CD14-positive monocyte (primary cell): ENCODE results near the gene IL17C. TPM values are rescaled to one million over a fixed set of nuclear protein-coding genes. Genes with fewer than 3 reads are reported as not detected.

Experiments used
- DNase-seq, 3 donors: peaks; one replicate each; pipeline ENCODE4 v3.0.0-alpha.2; 2011 to 2022
- H2AFZ ChIP-seq: 2 replicates; pipeline ENCODE4 v1.6.0; 2012; ENCODE audit warnings: mild to moderate bottlenecking, low read depth, low read length, inconsistent platforms; ENCODE audit not compliant: insufficient read depth, poor library complexity, severe bottlenecking
- H3K27ac ChIP-seq, 2 donors: 1 replicate in 1 of 2; 2 replicates in 1 of 2; pipeline ENCODE4 v1.5.1; 2012 to 2013; ENCODE audit warnings: low read length in 2 of 2, control low read depth in 1 of 2, inconsistent platforms in 1 of 2, low read depth in 1 of 2, mild to moderate bottlenecking in 1 of 2
- H3K27me3 ChIP-seq, 2 donors: one replicate each; pipeline versions ENCODE4 v1.6.0 to v1.6.1; 2011 to 2013; ENCODE audit warnings: low read length in 2 of 2; ENCODE audit not compliant: control insufficient read depth in 2 of 2, insufficient read depth in 2 of 2
- H3K36me3 ChIP-seq, 2 donors: replicated peaks in 1 of 2; 1 replicate in 1 of 2; 2 replicates in 1 of 2; pipeline versions ENCODE4 v1.5.1 to v1.6.1; 2012 to 2013; ENCODE audit warnings: low read length in 2 of 2, control low read depth in 1 of 2, inconsistent platforms in 1 of 2, mild to moderate bottlenecking in 1 of 2; ENCODE audit not compliant: insufficient read depth in 2 of 2, control insufficient read depth in 1 of 2
- H3K4me1 ChIP-seq, 2 donors: 1 replicate in 1 of 2; 2 replicates in 1 of 2; pipeline versions ENCODE4 v1.5.1 to v1.6.1; 2012 to 2013; ENCODE audit warnings: low read length in 2 of 2, control low read depth in 1 of 2, inconsistent platforms in 1 of 2, mild to moderate bottlenecking in 1 of 2, moderate library complexity in 1 of 2; ENCODE audit not compliant: insufficient read depth in 2 of 2, control insufficient read depth in 1 of 2
- H3K4me2 ChIP-seq: replicated peaks from 2 replicates; pipeline ENCODE3; 2012; ENCODE audit warnings: low read length, moderate library complexity, mild to moderate bottlenecking; ENCODE audit not compliant: poor library complexity, severe bottlenecking; ENCODE audit errors: extremely low read depth
- H3K4me3 ChIP-seq, 3 experiments: fragments of 200-600 bp in 1 of 3; sonication (generic) in 1 of 3; replicated peaks in 1 of 3; 1 replicate in 2 of 3; 2 replicates in 1 of 3; pipeline ENCODE4 v1.5.1; 2011 to 2013; ENCODE audit warnings: low read length in 3 of 3, mild to moderate bottlenecking in 3 of 3, control low read depth in 2 of 3, low read depth in 2 of 3, inconsistent platforms in 1 of 3, moderate library complexity in 1 of 3
- H3K79me2 ChIP-seq: 2 replicates; pipeline ENCODE4 v1.6.0; 2012; ENCODE audit warnings: mild to moderate bottlenecking, control low read depth, inconsistent platforms, low read length, moderate library complexity; ENCODE audit not compliant: insufficient read depth
- H3K9ac ChIP-seq: 2 replicates; pipeline ENCODE4 v1.6.0; 2017; ENCODE audit warnings: low read length, mild to moderate bottlenecking; ENCODE audit not compliant: insufficient read depth, poor library complexity, severe bottlenecking
- H3K9me3 ChIP-seq, 2 donors: replicated peaks in 1 of 2; 1 replicate in 1 of 2; 2 replicates in 1 of 2; pipeline versions ENCODE4 v1.5.1 to v1.6.1; 2012 to 2013; ENCODE audit warnings: low read length in 2 of 2, control low read depth in 1 of 2; ENCODE audit not compliant: control insufficient read depth in 1 of 2, insufficient read depth in 1 of 2
- H4K20me1 ChIP-seq: 2 replicates; pipeline ENCODE4 v1.6.0; 2012; ENCODE audit warnings: mild to moderate bottlenecking, low read length, control low read depth, moderate library complexity; ENCODE audit not compliant: insufficient read depth
- H3K27ac Mint-ChIP-seq, 7 donors: one replicate each; pipeline ENCODE4 v1.8.0; 2020; ENCODE audit warnings: mild to moderate bottlenecking in 7 of 7, mixed read lengths in 7 of 7, moderate library complexity in 6 of 7, inconsistent platforms in 2 of 7
- H3K27me3 Mint-ChIP-seq, 3 donors: one replicate each; pipeline ENCODE4 v1.8.0; 2021 to 2022; ENCODE audit warnings: low read depth in 3 of 3, mild to moderate bottlenecking in 3 of 3, mixed read lengths in 3 of 3, moderate library complexity in 3 of 3, inconsistent platforms in 1 of 3
- H3K36me3 Mint-ChIP-seq, 2 donors: one replicate each; pipeline ENCODE4 v1.8.0; 2020; ENCODE audit warnings: mixed read lengths in 2 of 2, inconsistent platforms in 1 of 2, mild to moderate bottlenecking in 1 of 2
- H3K4me1 Mint-ChIP-seq: one replicate; pipeline ENCODE4 v1.8.0; 2020; ENCODE audit warnings: mild to moderate bottlenecking, mixed read lengths
- H3K4me3 Mint-ChIP-seq, 2 donors: one replicate each; pipeline ENCODE4 v1.8.0; 2020; ENCODE audit warnings: mild to moderate bottlenecking in 2 of 2, mixed read lengths in 2 of 2, moderate library complexity in 1 of 2
- H3K9me3 Mint-ChIP-seq, 7 donors: one replicate each; pipeline ENCODE4 v1.8.0; 2020 to 2022; ENCODE audit warnings: mixed read lengths in 7 of 7, mild to moderate bottlenecking in 6 of 7, moderate library complexity in 6 of 7, inconsistent platforms in 2 of 7
- WGBS: methylation state at CpG from one replicate; pipeline ENCODE4 v1.1.5; 2013; ENCODE audit warnings: missing lambda C conversion rate; ENCODE audit not compliant: insufficient coverage; 5-methylcytosine and 5-hydroxymethylcytosine counted together
- intact Hi-C, 2 donors: fragments of 100-400 bp; cut with micrococcal nuclease; formaldehyde crosslinking; loops; one replicate each; pipeline versions ENCODE4 v1.15.0 to v1.15.1; 2023
- polyA plus RNA-seq, 3 donors: library from polyadenylated mRNA; depleted of rRNA in 1 of 3; unstranded in 2 of 3; stranded (reverse) in 1 of 3; fragments of 300-500 nt in 2 of 3; fragments of >200 nt in 1 of 3; fragmentation: Illumina TruSeq in 2 of 3; gene quantifications; 1 replicate in 2 of 3; 2 replicates in 1 of 3; pipeline ENCODE4 v1.2.3, GENCODE V29; 2012 to 2021
- TF ChIP-seq, protein P1 (sequence below): fragments of 200-600 bp; IDR thresholded peaks from one replicate; pipeline ENCODE4 v1.8.0; 2022; ENCODE audit warnings: antibody characterized with exemption, mild to moderate bottlenecking

IL17C gene
- polyA plus RNA-seq, 3 donors, result 0.08 TPM; not detected in 2

DNA sequence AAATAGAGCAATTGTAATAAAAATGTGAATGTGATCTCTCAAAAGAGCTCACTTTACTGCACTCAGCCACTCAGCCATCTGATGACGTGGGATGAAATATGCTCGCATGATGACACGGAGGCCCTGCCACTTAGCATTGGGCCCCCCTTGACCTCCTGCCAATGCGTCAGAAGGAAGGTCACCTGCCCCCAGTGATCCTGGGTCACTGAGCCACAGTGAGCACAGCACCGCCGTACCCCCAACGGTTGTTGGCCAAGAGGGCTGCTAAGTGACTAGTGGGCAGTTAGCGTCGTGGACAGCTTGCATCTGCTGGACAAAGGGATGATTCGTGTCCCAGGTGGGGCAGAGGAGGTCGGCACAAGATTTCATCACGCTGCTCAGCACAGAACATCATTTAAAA, 45.3 kb upstream of the IL17C start:
- Mint-ChIP-seq H3K4me1 (peaks cover 17% of the 10 kb centered on the region), H3K9me3 (peaks cover 0 to 3% (median 0%) of the 10 kb centered on the region in 7 donors), H3K4me3 (no peak overlapping the region), H3K27ac (peak overlapping the region in 3 of 7 donors; percentile 56 to 66 (median 64)), H3K27me3 (no peaks in the 10 kb centered on the region), H3K36me3 (peaks cover 54 to 79% of the 10 kb centered on the region in 2 donors)
- WGBS, result 97% methylated on average over 12 of the region's 12 CpGs
- peaks cover 31 to 53% of the 10 kb centered on the region in 2 donors for H3K36me3 ChIP-seq
- H2AFZ ChIP-seq, result no peak overlapping the region
- H3K9ac ChIP-seq, result no peak overlapping the region
- no peak for DNase-seq
- intact Hi-C loops, result loop anchor here in 1 of 2 donors (10.0 kb wide), 1 partner anchor 92 kb away; the partner anchor contains the start of gene SNAI3
- peaks cover 20% of the 10 kb centered on the region for H3K79me2 ChIP-seq
- no peak overlapping the region for H3K27ac ChIP-seq
- TF ChIP-seq, protein P1, sequence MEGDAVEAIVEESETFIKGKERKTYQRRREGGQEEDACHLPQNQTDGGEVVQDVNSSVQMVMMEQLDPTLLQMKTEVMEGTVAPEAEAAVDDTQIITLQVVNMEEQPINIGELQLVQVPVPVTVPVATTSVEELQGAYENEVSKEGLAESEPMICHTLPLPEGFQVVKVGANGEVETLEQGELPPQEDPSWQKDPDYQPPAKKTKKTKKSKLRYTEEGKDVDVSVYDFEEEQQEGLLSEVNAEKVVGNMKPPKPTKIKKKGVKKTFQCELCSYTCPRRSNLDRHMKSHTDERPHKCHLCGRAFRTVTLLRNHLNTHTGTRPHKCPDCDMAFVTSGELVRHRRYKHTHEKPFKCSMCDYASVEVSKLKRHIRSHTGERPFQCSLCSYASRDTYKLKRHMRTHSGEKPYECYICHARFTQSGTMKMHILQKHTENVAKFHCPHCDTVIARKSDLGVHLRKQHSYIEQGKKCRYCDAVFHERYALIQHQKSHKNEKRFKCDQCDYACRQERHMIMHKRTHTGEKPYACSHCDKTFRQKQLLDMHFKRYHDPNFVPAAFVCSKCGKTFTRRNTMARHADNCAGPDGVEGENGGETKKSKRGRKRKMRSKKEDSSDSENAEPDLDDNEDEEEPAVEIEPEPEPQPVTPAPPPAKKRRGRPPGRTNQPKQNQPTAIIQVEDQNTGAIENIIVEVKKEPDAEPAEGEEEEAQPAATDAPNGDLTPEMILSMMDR, result no peak
- no peak overlapping the region for H3K4me2 ChIP-seq
- peaks cover 25% of the 10 kb centered on the region for H4K20me1 ChIP-seq
- no peaks in the 10 kb centered on the region for H3K9me3 ChIP-seq
- H3K4me1 ChIP-seq, result peaks cover 13 to 15% of the 10 kb centered on the region in 2 donors
- H3K27me3 ChIP-seq, result no peaks in the 10 kb centered on the region
- H3K4me3 ChIP-seq, result no peak overlapping the region

DNA sequence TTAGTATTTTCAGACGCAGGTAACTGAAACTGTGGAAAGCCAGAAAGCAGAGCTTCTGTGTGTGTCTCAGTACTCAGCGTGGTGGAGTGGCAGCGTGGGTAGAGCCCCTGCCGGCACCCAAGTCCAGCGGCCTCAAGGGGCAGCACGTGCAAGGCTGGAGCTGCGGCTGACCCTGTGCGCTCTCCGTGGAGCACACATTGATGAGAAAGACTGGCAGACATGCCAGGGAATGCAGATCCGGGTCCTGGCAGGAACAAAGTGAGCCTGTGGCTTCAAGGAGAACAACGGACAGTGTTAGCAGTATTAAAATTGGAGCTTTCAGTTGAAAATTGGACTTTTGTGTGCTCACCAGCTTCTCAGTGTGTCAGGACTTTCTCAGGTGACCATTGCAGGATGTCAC, 44.9 kb upstream of the IL17C start:
- Mint-ChIP-seq H3K9me3 (peaks cover 0 to 3% (median 0%) of the 10 kb centered on the region in 7 donors), H3K4me1 (peaks cover 20% of the 10 kb centered on the region), H3K36me3 (peaks cover 54 to 79% of the 10 kb centered on the region in 2 donors), H3K27ac (peak overlapping the region in 3 of 7 donors; percentile 15 to 66 (median 56)), H3K4me3 (no peak overlapping the region), H3K27me3 (no peaks in the 10 kb centered on the region)
- Histone ChIP-seq H3K4me3 (no peak overlapping the region), H3K36me3 (peaks cover 27 to 53% of the 10 kb centered on the region in 2 donors), H4K20me1 (peaks cover 21% of the 10 kb centered on the region), H3K27me3 (no peaks in the 10 kb centered on the region), H3K9ac (no peak overlapping the region), H3K79me2 (peaks cover 25% of the 10 kb centered on the region), H2AFZ (no peak overlapping the region), H3K4me1 (peaks cover 17% of the 10 kb centered on the region in 2 donors), H3K4me2 (no peak overlapping the region), H3K27ac (no peak overlapping the region), H3K9me3 (no peaks in the 10 kb centered on the region)
- TF ChIP-seq, protein P1, result no peak
- WGBS, result 94% methylated on average over 11 of the region's 11 CpGs
- intact Hi-C loops, result loop anchor here in 1 of 2 donors (10.0 kb wide), 1 partner anchor 91 kb away; the partner anchor contains the start of gene SNAI3
- no peak for DNase-seq
